ENCODE data around the gene TRIP12.
"Not testable (repeated sequence)": the region's sequence is repeated elsewhere in the genome, so short reads cannot be mapped to it uniquely, and the experiment has no call there.

Gene TRIP12

DNA sequence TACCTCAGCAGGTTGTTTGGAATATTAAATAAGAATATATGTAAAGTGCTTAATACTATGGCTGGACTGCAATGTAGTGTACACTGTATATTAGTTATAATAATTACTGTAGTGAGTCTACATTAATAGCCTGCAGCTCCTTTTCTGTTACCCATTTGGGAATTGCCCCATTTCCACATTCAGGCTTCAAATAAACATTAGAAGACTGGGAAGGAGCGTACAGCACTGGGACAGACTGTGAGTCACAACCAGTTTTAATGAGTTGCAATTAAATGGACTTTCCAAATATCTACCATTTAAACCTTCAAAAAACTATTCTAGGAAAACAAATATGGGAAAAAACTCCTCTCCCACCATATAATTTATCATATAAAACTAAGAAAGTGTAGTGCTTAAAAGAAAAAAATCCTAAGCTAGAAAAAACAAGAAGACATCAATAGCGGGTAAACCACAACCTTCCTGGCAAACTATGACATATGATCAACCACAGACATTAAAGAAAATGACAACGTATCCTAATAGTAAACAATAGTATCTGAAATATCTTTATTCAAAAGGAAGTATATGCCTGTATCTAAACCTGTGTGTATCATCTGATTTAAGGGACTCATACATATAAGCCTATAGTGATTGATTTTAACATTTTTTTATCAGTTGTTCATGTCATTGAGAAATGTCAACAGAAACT is 86.1 kb downstream of the TRIP12 start:
- DNase-seq (ENCODE audit: extremely low read depth in 1 of 2, low read depth in 1 of 2), result no peak

- not testable (repeated sequence) for DNase-seq (ENCODE audit: extremely low read depth in 1 of 2, low read depth in 1 of 2)
These were observed 87.4 kb downstream of the TRIP12 start for GRCh38 chr2:229834368-229834767.

- DNase-seq (ENCODE audit: extremely low read depth in 1 of 2, low read depth in 1 of 2), result no peak
These were observed 89.3 kb downstream of the TRIP12 start for GRCh38 chr2:229832510-229832898.

GRCh38 chr2:229831805-229832509 is 89.9 kb downstream of the TRIP12 start:
- DNase-seq (ENCODE audit: extremely low read depth in 1 of 2, low read depth in 1 of 2), result no peak

- DNase-seq (ENCODE audit: extremely low read depth in 1 of 2, low read depth in 1 of 2), result no peak
These were observed 96.3 kb downstream of the TRIP12 start for GRCh38 chr2:229825476-229825875.

DNA sequence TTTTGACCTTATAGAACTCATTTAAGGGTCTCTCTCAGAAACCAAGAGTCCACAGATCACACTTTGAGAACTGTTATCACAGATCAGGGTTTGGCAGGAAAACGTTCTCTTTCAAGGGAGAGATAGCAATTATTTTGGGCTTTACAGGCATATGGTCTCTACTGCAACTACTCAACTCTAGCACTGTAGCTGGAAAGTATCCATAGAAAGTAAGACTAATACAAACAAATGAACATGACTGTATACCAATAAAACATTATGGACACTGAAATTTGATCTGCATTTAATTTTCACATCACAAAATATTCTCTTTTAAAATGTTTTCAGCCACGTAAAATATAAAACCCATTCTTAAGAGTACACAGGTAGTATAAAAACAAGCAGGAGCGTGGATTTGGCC is 100.5 kb downstream of the TRIP12 start:
- DNase-seq (ENCODE audit: extremely low read depth in 1 of 2, low read depth in 1 of 2), result no peak

GRCh38 chr2:229818230-229818629 is 103.6 kb downstream of the TRIP12 start:
- no peak for DNase-seq (ENCODE audit: extremely low read depth in 1 of 2, low read depth in 1 of 2)

DNA sequence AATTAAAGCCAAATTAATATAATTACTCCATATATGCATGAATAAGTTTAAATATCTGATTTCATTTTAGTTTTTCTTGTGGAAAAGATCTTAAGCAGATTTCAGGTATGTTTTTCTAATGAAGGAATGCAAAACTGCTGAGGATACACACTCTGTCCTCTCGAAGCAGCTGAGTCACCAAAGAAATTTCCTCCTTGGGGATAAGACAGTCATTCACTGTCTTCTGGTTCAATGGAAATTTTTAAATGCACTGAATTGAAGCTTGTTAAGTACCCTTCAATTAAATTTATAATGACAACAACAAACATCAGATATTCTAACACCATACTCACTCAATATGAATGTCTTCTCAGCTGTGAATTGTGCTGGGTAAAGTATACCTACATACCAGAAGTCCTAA is 106.0 kb downstream of the TRIP12 start:
- DNase-seq (ENCODE audit: extremely low read depth in 1 of 2, low read depth in 1 of 2), result no peak

GRCh38 chr2:229815342-229815741 is 106.5 kb downstream of the TRIP12 start:
- no peak for DNase-seq (ENCODE audit: extremely low read depth in 1 of 2, low read depth in 1 of 2)

DNA sequence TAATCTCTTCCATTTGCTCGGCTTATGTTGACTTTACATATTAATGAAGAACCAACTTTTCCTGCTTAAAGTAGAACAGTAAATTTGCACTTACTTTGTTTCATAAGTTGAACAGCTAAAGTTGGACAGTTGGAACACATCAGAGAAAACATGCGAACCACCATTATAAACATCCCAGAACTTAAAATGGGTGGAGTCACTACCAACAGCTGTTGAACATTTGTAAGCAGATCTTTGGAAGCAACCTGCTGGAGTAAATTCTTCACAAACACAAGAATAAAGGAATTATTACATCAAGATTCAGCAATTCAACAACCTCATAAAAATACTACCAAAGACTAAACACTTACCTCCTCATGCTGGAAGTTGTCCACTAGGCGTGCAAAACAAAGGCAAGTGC is 111.0 kb downstream of the TRIP12 start:
- no peak for DNase-seq (ENCODE audit: extremely low read depth in 1 of 2, low read depth in 1 of 2)

DNA sequence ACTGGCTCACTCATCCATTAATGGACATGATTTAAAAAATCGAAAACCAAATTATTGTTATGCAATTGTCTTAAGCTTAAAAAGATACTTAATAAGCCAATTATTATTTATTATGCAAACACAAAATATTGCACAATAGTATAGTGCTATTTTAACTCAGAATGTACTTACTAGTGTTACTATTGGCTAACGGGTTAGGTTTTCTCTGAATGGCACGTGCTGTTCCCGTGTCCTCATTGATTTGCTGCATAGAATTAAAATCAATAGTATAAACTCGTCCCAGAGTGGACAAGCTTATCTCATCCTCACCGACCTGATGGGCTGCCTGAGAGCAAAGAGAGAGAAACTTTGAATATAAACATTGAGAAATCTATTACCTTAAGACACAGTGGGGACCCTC is 116.2 kb downstream of the TRIP12 start:
- no peak for DNase-seq (ENCODE audit: extremely low read depth in 1 of 2, low read depth in 1 of 2)

- DNase-seq (ENCODE audit: extremely low read depth in 1 of 2, low read depth in 1 of 2), result no peak
These were observed 119.0 kb downstream of the TRIP12 start for GRCh38 chr2:229802785-229803184.

DNA sequence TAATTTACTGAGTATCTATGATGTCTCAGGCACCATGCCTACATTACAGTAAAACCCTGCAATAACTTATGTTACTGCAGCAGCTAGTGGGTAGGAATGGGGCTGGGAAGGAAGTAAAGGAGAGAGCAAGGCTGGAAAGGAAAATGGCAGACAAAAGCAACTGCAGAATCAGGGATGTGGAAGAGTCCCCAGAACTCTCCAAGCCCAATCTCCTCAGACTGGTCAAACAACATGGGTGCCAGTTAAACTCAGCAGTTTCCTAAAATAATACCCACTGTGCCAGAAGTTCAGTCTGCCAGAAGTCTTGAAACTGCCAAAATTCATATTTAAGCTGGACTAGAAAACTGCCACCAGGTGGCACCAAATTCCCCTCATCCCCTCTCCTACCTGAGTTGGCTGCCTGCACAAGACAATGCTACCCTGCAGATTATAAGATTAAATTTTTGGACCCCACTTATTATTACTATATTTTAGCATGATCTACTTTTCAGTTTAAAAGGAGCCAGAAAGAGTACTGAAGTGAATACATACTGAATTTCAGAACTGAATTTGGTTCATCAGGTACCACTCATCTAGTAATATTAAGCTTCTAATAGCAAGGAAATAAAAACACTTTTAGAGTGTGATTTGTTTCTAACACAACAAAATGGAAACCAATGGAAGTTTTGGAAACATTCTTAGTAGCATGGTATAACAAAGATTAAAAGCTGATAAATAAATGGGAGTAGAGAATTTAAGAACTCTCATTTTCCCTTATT is 120.6 kb downstream of the TRIP12 start:
- peak; percentile 13 to 45 for DNase-seq (ENCODE audit: extremely low read depth in 1 of 2, low read depth in 1 of 2)

DNA sequence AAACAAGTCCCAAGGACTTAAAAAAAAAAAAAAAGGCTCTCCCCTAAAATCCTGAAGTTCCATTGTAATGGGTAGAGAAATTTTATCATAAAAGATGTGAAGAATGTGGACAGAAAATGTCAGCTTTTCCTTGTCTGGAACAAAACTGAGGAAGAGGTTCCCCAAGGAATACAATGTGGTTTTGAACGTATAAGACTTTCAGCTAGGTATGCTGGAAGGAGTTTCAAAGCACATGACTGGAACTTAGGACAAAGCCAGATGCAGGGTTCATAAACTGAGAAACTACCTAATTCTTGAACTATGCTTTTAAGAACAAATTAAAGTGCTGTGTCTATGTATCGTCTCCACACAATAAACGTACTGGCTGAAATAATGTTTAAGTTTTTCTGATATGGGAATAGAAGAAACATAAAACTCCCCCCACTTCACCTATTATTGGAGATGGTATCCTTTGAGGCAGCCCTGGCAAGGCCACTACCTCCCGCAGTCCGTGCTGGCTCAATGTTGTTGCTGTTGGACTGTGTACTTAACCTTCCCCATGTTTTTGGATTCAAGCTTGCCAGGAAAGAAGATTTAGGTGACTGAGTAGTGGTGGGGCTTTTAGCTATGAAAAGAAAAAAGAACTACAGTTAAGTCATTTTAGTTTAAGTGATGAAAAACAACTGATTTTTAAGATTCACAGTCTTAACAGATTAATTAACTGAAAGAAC is 123.2 kb downstream of the TRIP12 start:
- no peak for DNase-seq (ENCODE audit: extremely low read depth in 1 of 2, low read depth in 1 of 2)

GRCh38 chr2:229795058-229795457 is 126.8 kb downstream of the TRIP12 start:
- DNase-seq (ENCODE audit: extremely low read depth in 1 of 2, low read depth in 1 of 2), result no peak

GRCh38 chr2:229794636-229795035 is 127.2 kb downstream of the TRIP12 start:
- DNase-seq (ENCODE audit: extremely low read depth in 1 of 2, low read depth in 1 of 2), result no peak

DNA sequence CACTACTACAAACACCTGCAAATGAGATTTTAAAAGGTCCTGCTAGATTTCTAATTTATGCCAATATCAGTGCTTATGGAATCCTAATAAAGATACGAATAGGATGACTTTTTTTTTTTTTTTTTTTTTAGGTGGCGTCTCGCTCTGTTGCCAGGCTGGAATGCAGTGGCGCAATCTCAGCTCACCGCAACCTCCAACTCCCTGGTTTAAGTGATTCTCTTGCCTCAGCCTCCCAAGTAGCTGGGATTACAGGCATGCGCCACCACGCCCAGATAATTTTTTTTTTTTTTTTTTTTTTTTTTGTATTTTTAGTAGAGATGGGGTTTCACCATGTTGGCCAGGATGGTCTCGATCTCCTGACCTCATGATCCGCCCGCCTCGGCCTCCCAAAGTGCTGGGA is 135.5 kb downstream of the TRIP12 start:
- DNase-seq (ENCODE audit: extremely low read depth in 1 of 2, low read depth in 1 of 2), result not testable (repeated sequence)

- no peak for DNase-seq (ENCODE audit: extremely low read depth in 1 of 2, low read depth in 1 of 2)
These were observed 137.0 kb downstream of the TRIP12 start for GRCh38 chr2:229784791-229785190.

DNA sequence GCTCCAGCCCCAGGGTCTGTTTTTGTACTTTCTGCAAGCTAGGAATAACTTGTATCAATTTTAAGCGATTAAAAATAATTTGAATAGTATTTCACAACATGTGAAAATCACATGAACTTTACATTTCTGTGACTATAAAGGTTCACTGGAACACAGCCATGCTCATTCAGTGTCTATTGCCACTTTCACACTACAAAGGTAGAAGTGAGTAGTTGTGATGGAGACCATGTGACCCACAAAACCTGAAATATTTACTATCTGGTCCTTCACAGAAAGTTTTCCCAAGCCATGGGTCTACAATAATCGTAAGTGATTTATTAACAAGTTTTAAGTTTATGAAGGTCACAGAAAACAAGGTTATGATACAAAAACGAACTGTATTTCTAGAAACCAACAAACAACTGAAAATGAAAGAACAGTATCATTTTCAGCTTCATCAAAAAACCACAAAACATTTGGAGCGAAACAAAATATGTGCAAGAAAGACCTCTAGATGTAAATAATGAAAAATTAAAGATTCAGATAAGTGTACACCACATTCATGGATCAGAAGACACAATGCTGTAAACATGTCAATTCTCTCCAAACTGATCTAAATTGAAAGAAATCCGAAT is 138.6 kb downstream of the TRIP12 start:
- no peak for DNase-seq (ENCODE audit: extremely low read depth in 1 of 2, low read depth in 1 of 2)

DNA sequence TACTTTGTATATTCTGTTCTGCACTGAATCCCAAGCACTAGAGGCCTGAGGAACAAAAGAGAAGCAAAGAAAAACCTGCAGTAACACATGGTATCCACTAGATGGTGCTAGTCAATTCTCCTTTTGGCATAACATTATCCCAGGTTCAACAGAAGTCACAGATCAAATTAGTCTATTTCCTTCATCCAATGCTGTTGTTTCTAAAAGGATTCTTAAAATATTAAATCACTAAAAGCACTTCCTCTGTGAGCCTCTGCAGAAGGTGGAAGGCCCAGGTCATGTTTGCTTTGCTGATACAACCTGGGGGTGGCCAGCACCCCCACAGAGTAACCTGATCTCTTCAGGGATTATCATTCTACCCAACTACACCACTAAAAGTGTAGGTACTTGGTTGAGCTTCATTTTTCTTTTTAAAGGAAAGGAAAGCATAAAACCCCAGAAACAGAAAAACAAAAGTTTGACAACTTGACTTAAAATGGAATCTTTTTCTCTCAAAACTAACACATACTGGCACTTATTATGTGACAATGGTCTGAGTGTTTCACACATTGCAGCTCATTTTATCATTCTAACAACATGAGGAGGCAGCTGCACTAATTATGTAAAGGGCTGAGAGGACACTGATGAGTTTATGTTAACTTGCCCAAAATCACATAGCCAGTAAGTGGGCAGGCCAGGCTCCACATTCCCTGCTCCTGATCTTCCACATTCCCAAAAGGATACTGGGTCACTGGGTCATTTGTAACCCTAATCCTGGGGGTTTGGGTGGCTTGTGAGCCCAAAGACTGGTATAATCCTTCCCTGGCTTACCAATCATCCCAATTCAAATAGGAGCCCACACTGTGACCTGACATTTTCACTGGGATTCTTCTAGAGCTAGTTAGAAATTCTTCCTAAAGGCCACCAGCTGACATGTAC is 140.7 kb downstream of the TRIP12 start:
- no peak for DNase-seq (ENCODE audit: extremely low read depth in 1 of 2, low read depth in 1 of 2)
